Measurements from ENCODE around the gene PSMD6.

Gene PSMD6

GRCh38 chr3:64046592-64046991 lies 23.3 kb upstream of the PSMD6 start:
- DNase-seq (ENCODE audit: low spot score) = no peak

- no peak for DNase-seq (ENCODE audit: low spot score)
Observed at GRCh38 chr3:64042952-64043351, 19.7 kb upstream of the PSMD6 start.

- no peak for DNase-seq (ENCODE audit: low spot score)
Observed at GRCh38 chr3:64039981-64040733, 16.9 kb upstream of the PSMD6 start.

GRCh38 chr3:64039332-64039731 lies 16.0 kb upstream of the PSMD6 start:
- no peak for DNase-seq (ENCODE audit: low spot score)

GRCh38 chr3:64038253-64038767 lies 15.0 kb upstream of the PSMD6 start:
- no peak for DNase-seq (ENCODE audit: low spot score)

- DNase-seq (ENCODE audit: low spot score) = no peak
Observed at GRCh38 chr3:64037084-64037483, 13.8 kb upstream of the PSMD6 start.

GRCh38 chr3:64033069-64033468 lies 9.8 kb upstream of the PSMD6 start:
- DNase-seq (ENCODE audit: low spot score) = no peak

GRCh38 chr3:64031540-64032508 lies 8.5 kb upstream of the PSMD6 start:
- peak; percentile 38 for DNase-seq (ENCODE audit: low spot score)

GRCh38 chr3:64030741-64031140 lies 7.4 kb upstream of the PSMD6 start:
- peak; percentile 80 for DNase-seq (ENCODE audit: low spot score)

GRCh38 chr3:64029287-64029686 lies 6.0 kb upstream of the PSMD6 start:
- no peak for DNase-seq (ENCODE audit: low spot score)

GRCh38 chr3:64028754-64029153 lies 5.5 kb upstream of the PSMD6 start:
- no peak for DNase-seq (ENCODE audit: low spot score)

GRCh38 chr3:64027658-64028057 lies 4.4 kb upstream of the PSMD6 start:
- DNase-seq (ENCODE audit: low spot score) = no peak

GRCh38 chr3:64026346-64026745 lies 3.1 kb upstream of the PSMD6 start:
- DNase-seq (ENCODE audit: low spot score) = no peak

GRCh38 chr3:64023861-64024223 lies 548 bp upstream of the PSMD6 start:
- DNase-seq (ENCODE audit: low spot score) = no peak

- peak; percentile 23 for DNase-seq (ENCODE audit: low spot score)
Observed at GRCh38 chr3:64022451-64023186, 675 bp downstream of the PSMD6 start.

- DNase-seq (ENCODE audit: low spot score) = no peak
Observed at GRCh38 chr3:64021922-64022321, 1.4 kb downstream of the PSMD6 start.

GRCh38 chr3:64019879-64020278 lies 3.4 kb downstream of the PSMD6 start:
- DNase-seq (ENCODE audit: low spot score) = no peak

GRCh38 chr3:64019271-64019670 lies 4.0 kb downstream of the PSMD6 start:
- DNase-seq (ENCODE audit: low spot score) = no peak

GRCh38 chr3:64016941-64017620 lies 6.2 kb downstream of the PSMD6 start:
- peak; percentile 23 for DNase-seq (ENCODE audit: low spot score)

- peak; percentile 8 for DNase-seq (ENCODE audit: low spot score)
Observed at GRCh38 chr3:64011685-64012084, 11.6 kb downstream of the PSMD6 start.

- no peak for DNase-seq (ENCODE audit: low spot score)
Observed at GRCh38 chr3:64010199-64010598, 13.1 kb downstream of the PSMD6 start.

GRCh38 chr3:64009528-64009927 lies 13.8 kb downstream of the PSMD6 start:
- no peak for DNase-seq (ENCODE audit: low spot score)
